Kidney tubule cell (primary cell): Measurements from ENCODE around the gene B3GNT9.

Source experiments
- DNase-seq: peaks from one replicate; pipeline ENCODE4 v3.0.0-alpha.2; 2018; ENCODE audit warnings: low spot score

Gene B3GNT9

GRCh38 chr16:67184995-67185650 is 34.3 kb upstream of the B3GNT9 start:
- DNase-seq: peak; percentile 90

- DNase-seq: no peak
Measured at GRCh38 chr16:67184453-67184994, 33.7 kb upstream of the B3GNT9 start.

GRCh38 chr16:67183627-67184452 is 33.0 kb upstream of the B3GNT9 start, which contains the start of gene MATCAP1:
Gene MATCAP1 (minus strand): TSS chr16:67183963. CDS start chr16:67180610, 3,353 bp downstream.
- DNase-seq: peak; percentile 98

GRCh38 chr16:67183284-67183626 is 32.5 kb upstream of the B3GNT9 start:
- DNase-seq: no peak

GRCh38 chr16:67182288-67182687 is 31.5 kb upstream of the B3GNT9 start:
- no peak for DNase-seq

GRCh38 chr16:67181346-67181745 is 30.5 kb upstream of the B3GNT9 start:
- peak; percentile 52 for DNase-seq

- no peak for DNase-seq
Measured at GRCh38 chr16:67180166-67180565, 29.4 kb upstream of the B3GNT9 start.

GRCh38 chr16:67179421-67180080 is 28.8 kb upstream of the B3GNT9 start:
- DNase-seq: no peak

- DNase-seq: peak; percentile 91
Measured at GRCh38 chr16:67177743-67178699, 27.2 kb upstream of the B3GNT9 start.

GRCh38 chr16:67176662-67177061 is 25.9 kb upstream of the B3GNT9 start:
- no peak for DNase-seq

GRCh38 chr16:67174706-67175231 is 24.0 kb upstream of the B3GNT9 start:
- no peak for DNase-seq

GRCh38 chr16:67173808-67174705 is 23.3 kb upstream of the B3GNT9 start:
- peak; percentile 94 for DNase-seq

- no peak for DNase-seq
Measured at GRCh38 chr16:67173323-67173722, 22.5 kb upstream of the B3GNT9 start.

GRCh38 chr16:67170949-67171649 is 20.3 kb upstream of the B3GNT9 start:
- no peak for DNase-seq

- peak; percentile 87 for DNase-seq
Measured at GRCh38 chr16:67170168-67170948, 19.6 kb upstream of the B3GNT9 start, which contains the start of gene NOL3. Gene NOL3 (plus strand): TSS chr16:67170538.

- peak; percentile 22 for DNase-seq
Measured at GRCh38 chr16:67169642-67170167, 18.9 kb upstream of the B3GNT9 start.

GRCh38 chr16:67169011-67169451 is 18.2 kb upstream of the B3GNT9 start:
- DNase-seq: no peak

GRCh38 chr16:67167588-67167987 is 16.8 kb upstream of the B3GNT9 start:
- DNase-seq: no peak
